SU-DHL-6 (cell line): ENCODE measurements around the gene IL24.

Experiments used
- EZH2phosphoT487 ChIP-seq: fragments of 200-600 bp; sonication (generic), shearing (Covaris generic); conservative IDR thresholded peaks from 2 replicates; pipeline ENCODE4 v1.6.1; 2018; ENCODE audit warnings: mild to moderate bottlenecking, antibody characterized with exemption, low read length, moderate library complexity, mixed read lengths
- TF ChIP-seq, protein P1 (sequence below): fragments of 200-600 bp; sonication (generic); IDR thresholded peaks from one replicate; pipeline ENCODE4 v1.5.1; 2017; ENCODE audit warnings: antibody characterized with exemption, mild to moderate bottlenecking, low read length, moderate library complexity; ENCODE audit not compliant: insufficient read depth, poor library complexity, severe bottlenecking

DNA sequence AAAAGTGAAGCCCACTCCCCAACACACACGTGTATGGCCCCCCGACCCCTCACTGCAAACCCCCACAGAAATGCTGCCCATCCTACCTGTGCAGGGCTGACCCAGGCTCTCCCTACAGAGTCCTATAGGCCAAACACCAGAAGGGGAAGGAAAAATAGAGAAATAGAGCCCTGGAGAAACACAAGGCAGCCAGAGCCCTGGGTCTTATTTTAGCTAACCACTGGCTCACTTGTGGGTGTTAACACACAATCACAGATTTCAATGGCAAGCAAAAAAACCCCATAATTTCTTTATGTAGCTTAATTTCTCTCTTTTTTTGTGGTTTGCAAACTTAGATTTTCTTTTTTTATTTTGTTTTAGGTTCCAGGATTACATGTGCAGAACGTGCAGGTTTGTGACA is 50.0 kb downstream of the IL24 start:
- TF ChIP-seq, protein P1, sequence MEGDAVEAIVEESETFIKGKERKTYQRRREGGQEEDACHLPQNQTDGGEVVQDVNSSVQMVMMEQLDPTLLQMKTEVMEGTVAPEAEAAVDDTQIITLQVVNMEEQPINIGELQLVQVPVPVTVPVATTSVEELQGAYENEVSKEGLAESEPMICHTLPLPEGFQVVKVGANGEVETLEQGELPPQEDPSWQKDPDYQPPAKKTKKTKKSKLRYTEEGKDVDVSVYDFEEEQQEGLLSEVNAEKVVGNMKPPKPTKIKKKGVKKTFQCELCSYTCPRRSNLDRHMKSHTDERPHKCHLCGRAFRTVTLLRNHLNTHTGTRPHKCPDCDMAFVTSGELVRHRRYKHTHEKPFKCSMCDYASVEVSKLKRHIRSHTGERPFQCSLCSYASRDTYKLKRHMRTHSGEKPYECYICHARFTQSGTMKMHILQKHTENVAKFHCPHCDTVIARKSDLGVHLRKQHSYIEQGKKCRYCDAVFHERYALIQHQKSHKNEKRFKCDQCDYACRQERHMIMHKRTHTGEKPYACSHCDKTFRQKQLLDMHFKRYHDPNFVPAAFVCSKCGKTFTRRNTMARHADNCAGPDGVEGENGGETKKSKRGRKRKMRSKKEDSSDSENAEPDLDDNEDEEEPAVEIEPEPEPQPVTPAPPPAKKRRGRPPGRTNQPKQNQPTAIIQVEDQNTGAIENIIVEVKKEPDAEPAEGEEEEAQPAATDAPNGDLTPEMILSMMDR, result no peak
- TF ChIP-seq EZH2phosphoT487, result no peak
